A549 (cell line): ENCODE measurements around the gene SHISAL1.

Experiments
- CHD4 ChIP-seq: fragments of 200-600 bp; sonication (generic); IDR thresholded peaks from 2 replicates; pipeline ENCODE4 v1.6.1; 2016; ENCODE audit warnings: antibody characterized with exemption, mild to moderate bottlenecking, borderline replicate concordance
- GATA3 ChIP-seq: IDR thresholded peaks from 2 replicates; pipeline ENCODE4 v1.6.1; 2012; ENCODE audit warnings: borderline replicate concordance

GRCh38 chr22:44347080-44347479 lies 34.3 kb upstream of the SHISAL1 start:
- TF ChIP-seq CHD4 (no peak), GATA3 (no peak)
